Measurements from ENCODE around the gene DSTN. TPM values are rescaled to one million over a fixed set of nuclear protein-coding genes. Genes with fewer than 3 reads are reported as not detected.
A peak's percentile ranks its signal among the peaks of the same experiment; 100 is the strongest.

DSTN gene
- total RNA-seq, 6 experiments from 2014 or later = 65.8 to 94.4 (median 86.9) TPM

DNA sequence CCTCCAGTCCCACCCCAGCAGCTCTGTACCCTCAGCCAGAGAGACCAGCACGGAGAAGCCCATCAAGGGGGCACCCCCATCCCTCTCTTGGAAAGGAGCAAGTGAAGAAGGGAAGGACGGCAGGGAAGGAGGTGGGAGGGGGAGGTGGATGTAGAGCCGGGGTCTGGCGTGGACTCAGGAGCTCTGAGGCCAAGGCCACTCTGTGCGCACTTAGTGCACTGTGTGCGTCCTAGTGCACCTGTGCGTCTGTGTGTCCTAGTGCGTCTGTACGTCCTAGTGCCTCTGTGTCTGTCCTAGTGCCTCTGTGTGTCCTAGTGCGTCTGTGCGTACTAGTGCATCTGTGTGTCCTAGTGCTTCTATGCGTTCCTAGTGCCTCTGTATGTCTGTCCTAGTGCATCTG lies 54.2 kb downstream of the DSTN start:
- peaks cover 0 to 92% (median 61%) of the 10 kb centered on the region in 4 donors for H3K36me3 ChIP-seq
- peak in 1 of 3 donors; percentile 27 for DNase-seq
- intact Hi-C loops (cut with DNase I) = loop anchor here in 1 of 2 donors (10.0 kb wide), 1 partner anchor 281 kb away; no protein-coding TSS in a partner anchor

DNA sequence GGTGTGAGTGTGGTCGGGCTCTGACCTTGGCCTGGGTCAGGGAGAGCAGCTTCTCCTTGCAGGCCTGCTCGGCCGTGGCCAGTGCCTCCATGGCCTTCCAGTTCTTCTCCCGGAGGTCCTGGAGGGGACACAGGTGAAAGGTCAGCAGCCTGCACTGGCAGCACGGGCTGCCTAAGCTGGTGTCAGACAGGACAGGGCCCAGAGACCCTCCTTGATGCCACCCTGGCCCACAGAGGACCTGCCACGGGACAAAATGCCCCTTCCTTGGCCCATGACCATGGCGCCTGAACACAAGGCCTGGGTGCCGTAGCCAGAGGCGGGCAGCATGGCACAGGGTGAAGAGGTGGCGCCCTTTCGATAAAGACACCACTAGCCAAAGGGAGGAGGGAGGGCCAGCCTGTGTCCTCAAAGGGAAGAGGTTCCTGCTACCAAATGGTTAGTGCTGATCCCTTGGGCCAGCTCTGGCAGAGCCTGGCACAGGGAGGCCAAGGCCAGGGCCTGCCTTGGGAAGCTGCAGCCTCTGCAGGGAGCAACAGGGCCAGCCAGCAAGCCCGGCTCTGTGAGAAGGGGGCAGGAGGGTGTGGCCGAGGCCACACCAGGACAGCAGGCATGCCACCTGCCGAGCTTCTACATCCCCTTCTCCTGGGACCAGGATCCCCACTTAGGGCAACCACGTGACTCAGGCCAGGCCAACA lies 54.8 kb downstream of the DSTN start:
- ATAC-seq (no peak), DNase-seq (peak; percentile 13 to 48 (median 38))
- Histone ChIP-seq H3K36me3 (peaks cover 0 to 92% (median 64%) of the 10 kb centered on the region in 4 donors), H3K9me3 (no peaks in the 10 kb centered on the region), H3K27me3 (no peaks in the 10 kb centered on the region), H3K4me3 (no peak overlapping the region), H3K27ac (no peak overlapping the region), H3K4me1 (peaks cover 0 to 21% (median 4%) of the 10 kb centered on the region in 4 donors)
- 42% methylated on average over 3 of the region's 15 CpGs for WGBS (ENCODE audit: insufficient coverage, low coverage, low lambda C conversion rate, missing lambda C conversion rate)
- intact Hi-C loops (cut with DNase I) = loop anchor here in 1 of 2 donors (10.0 kb wide), 1 partner anchor 280 kb away; no protein-coding TSS in a partner anchor
- TF ChIP-seq, protein P1, sequence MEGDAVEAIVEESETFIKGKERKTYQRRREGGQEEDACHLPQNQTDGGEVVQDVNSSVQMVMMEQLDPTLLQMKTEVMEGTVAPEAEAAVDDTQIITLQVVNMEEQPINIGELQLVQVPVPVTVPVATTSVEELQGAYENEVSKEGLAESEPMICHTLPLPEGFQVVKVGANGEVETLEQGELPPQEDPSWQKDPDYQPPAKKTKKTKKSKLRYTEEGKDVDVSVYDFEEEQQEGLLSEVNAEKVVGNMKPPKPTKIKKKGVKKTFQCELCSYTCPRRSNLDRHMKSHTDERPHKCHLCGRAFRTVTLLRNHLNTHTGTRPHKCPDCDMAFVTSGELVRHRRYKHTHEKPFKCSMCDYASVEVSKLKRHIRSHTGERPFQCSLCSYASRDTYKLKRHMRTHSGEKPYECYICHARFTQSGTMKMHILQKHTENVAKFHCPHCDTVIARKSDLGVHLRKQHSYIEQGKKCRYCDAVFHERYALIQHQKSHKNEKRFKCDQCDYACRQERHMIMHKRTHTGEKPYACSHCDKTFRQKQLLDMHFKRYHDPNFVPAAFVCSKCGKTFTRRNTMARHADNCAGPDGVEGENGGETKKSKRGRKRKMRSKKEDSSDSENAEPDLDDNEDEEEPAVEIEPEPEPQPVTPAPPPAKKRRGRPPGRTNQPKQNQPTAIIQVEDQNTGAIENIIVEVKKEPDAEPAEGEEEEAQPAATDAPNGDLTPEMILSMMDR (IDR thresholded peaks at IDR 0.05) = no peak
- no peak for TF ChIP-seq POLR2A (IDR thresholded peaks at IDR 0.05)

More for the DNA sequence above, 54.2 kb downstream of the DSTN start:
- WGBS (ENCODE audit: insufficient coverage, low coverage, low lambda C conversion rate, missing lambda C conversion rate) = 100% methylated on average over 1 of the region's 12 CpGs
- H3K9me3 ChIP-seq = no peaks in the 10 kb centered on the region
- TF ChIP-seq, protein P1 (IDR thresholded peaks at IDR 0.05) = no peak
- TF ChIP-seq POLR2A (IDR thresholded peaks at IDR 0.05) = no peak
- no peak for ATAC-seq
- H3K27ac ChIP-seq = no peak overlapping the region
- H3K27me3 ChIP-seq = no peaks in the 10 kb centered on the region
- H3K4me1 ChIP-seq = peaks cover 0 to 21% (median 4%) of the 10 kb centered on the region in 4 donors
- H3K4me3 ChIP-seq = no peak overlapping the region

DNA sequence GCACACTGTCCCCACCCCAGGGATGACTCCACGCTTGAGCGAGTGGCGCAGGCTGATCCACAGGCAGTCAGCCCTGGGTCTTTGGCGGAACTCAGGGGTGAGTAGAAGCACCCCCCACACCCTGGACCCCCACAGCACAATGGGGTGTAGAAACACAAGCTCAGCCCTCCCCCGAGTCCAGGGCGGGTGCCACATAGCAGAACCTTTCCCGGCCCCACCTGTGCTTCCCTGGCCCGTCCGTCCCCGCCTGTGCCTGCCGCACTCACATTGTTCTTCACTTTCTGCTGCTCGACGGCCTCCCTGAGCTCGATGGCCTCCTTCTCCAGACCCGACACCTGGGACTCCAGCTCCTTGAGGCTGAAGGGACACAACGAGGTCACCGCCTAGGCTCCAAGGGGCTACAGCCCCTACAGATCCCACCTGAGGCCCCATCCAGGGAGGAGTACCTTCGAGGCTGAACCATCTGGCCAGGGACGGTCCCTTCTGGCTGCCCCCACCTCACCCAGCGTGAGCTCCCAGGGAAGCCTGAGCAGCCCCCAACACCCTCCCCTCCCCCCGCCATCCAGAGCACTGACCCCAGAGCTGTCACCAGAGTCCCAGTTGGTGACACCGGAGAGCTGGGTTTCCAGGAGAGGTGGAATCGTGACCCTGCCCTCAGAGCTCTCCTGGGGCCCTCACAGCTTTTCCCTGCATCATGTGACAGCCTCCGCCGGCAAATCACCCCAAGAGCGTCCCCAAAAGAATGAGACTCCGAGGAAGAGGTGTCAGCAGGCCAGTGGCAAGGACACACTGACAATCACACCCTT lies 55.6 kb downstream of the DSTN start:
- 85% methylated on average over 7 of the region's 27 CpGs for WGBS (ENCODE audit: insufficient coverage, low coverage, low lambda C conversion rate, missing lambda C conversion rate)
- ATAC-seq (no peak), DNase-seq (peak; percentile 22 to 40 (median 40))
- TF ChIP-seq, protein P1 (IDR thresholded peaks at IDR 0.05) = no peak
- TF ChIP-seq POLR2A (IDR thresholded peaks at IDR 0.05) = no peak
- peaks cover 0 to 21% (median 4%) of the 10 kb centered on the region in 4 donors for H3K4me1 ChIP-seq
- H3K4me3 ChIP-seq = no peak overlapping the region
- intact Hi-C loops (cut with DNase I) = loop anchor here in 1 of 2 donors (10.0 kb wide), 1 partner anchor 279 kb away; no protein-coding TSS in a partner anchor
- H3K36me3 ChIP-seq = peaks cover 4 to 92% (median 65%) of the 10 kb centered on the region in 4 donors
- peak overlapping the region in 1 of 3 donors; percentile 81 for H3K27ac ChIP-seq
- no peaks in the 10 kb centered on the region for H3K9me3 ChIP-seq
- no peaks in the 10 kb centered on the region for H3K27me3 ChIP-seq

DNA sequence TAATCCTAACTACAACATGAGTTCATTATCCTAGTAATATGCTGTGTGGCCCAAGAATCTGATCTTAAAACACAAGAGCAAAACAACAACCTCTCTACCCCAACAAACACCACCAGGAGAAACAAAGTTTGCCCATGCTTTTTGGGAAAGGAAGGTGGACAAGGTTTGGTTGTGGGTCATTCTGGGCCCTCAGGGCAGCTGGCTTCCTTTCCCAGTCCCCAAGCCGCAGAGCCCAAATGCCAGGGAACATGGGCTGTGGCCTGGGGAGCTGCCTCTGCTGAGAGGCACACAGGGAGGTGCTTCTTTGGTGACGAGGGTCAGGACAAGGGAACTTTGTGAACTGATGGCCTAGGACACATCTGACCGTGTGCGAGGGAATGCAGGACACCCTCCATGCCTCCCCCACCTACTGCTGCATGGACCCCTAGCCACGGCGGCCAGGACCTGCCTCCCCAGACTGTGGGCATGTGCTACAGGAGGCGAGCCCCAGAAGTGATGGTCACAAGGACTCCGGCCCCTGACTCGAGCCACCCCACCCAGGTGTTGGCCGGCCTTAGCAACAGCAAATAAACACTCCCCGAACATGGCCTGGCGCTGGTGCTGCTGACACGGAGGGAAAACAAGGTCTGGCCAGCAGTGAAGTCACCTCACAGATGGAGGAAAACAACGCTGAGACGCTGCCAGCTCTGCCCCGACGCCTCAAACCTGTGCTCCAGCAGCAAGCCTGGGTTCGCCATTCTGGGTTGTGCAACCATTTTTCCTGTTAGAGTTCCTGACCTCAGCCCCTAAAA lies 56.5 kb downstream of the DSTN start:
- peak overlapping the region in 2 of 3 donors; percentile 40 to 81 for H3K27ac ChIP-seq
- peaks cover 0 to 21% (median 4%) of the 10 kb centered on the region in 4 donors for H3K4me1 ChIP-seq
- H3K36me3 ChIP-seq = peaks cover 10 to 92% (median 63%) of the 10 kb centered on the region in 4 donors
- H3K4me3 ChIP-seq = no peak overlapping the region
- H3K9me3 ChIP-seq = no peaks in the 10 kb centered on the region
- 37% methylated on average over 5 of the region's 18 CpGs for WGBS (ENCODE audit: insufficient coverage, low coverage, low lambda C conversion rate, missing lambda C conversion rate)
- intact Hi-C loops (cut with DNase I) = loop anchor here in 1 of 2 donors (10.0 kb wide), 1 partner anchor 278 kb away; no protein-coding TSS in a partner anchor
- ATAC-seq = peak; percentile 55 to 87 (median 60)
- DNase-seq = peak; percentile 65 to 92 (median 71)
- no peak for TF ChIP-seq POLR2A (IDR thresholded peaks at IDR 0.05)
- TF ChIP-seq, protein P1 (IDR thresholded peaks at IDR 0.05) = no peak
- no peaks in the 10 kb centered on the region for H3K27me3 ChIP-seq
